Activated naive CD4-positive, alpha-beta T cell treated with anti-CD3 and anti-CD28 coated beads, Interleukin-2, amount 50 U/mL, for 24 hours (primary cell): Measurements from ENCODE around the gene C4orf51.
"Not testable (repeated sequence)": the region's sequence is repeated elsewhere in the genome, so short reads cannot be mapped to it uniquely, and the experiment has no call there.

ENCODE experiments used
- H3K27ac Mint-ChIP-seq: one replicate; pipeline ENCODE4 v1.8.0; 2021; ENCODE audit warnings: mild to moderate bottlenecking, mixed read lengths
- H3K27me3 Mint-ChIP-seq: one replicate; pipeline ENCODE4 v1.8.0; 2021; ENCODE audit warnings: mixed read lengths
- H3K36me3 Mint-ChIP-seq: one replicate; pipeline ENCODE4 v1.8.0; 2021; ENCODE audit warnings: mixed read lengths
- H3K4me1 Mint-ChIP-seq: one replicate; pipeline ENCODE4 v1.8.0; 2021; ENCODE audit warnings: mixed read lengths
- H3K4me3 Mint-ChIP-seq: one replicate; pipeline ENCODE4 v1.8.0; 2021; ENCODE audit warnings: mild to moderate bottlenecking, mixed read lengths
- H3K9me3 Mint-ChIP-seq: one replicate; pipeline ENCODE4 v1.8.0; 2021; ENCODE audit warnings: mixed read lengths

The C4orf51 gene

GRCh38 chr4:145690610-145691009 lies 10.7 kb downstream of the C4orf51 start:
- Mint-ChIP-seq H3K36me3 (no peaks in the 10 kb centered on the region), H3K9me3 (no peaks in the 10 kb centered on the region), H3K4me3 (no peak overlapping the region), H3K27ac (no peak overlapping the region), H3K4me1 (no peaks in the 10 kb centered on the region), H3K27me3 (peaks cover 2% of the 10 kb centered on the region)

- H3K4me1 Mint-ChIP-seq, H3K36me3 Mint-ChIP-seq, H3K9me3 Mint-ChIP-seq, H3K27me3 Mint-ChIP-seq, H3K27ac Mint-ChIP-seq, H3K4me3 Mint-ChIP-seq: not testable (repeated sequence)
Measured at GRCh38 chr4:145691416-145691815, 11.5 kb downstream of the C4orf51 start.

GRCh38 chr4:145694929-145695328 lies 15.0 kb downstream of the C4orf51 start:
- H3K36me3 Mint-ChIP-seq, result no peaks in the 10 kb centered on the region
- peaks cover 2% of the 10 kb centered on the region for H3K27me3 Mint-ChIP-seq
- H3K4me3 Mint-ChIP-seq, result no peak overlapping the region
- H3K4me1 Mint-ChIP-seq, result no peaks in the 10 kb centered on the region
- H3K27ac Mint-ChIP-seq, result no peak overlapping the region
- no peaks in the 10 kb centered on the region for H3K9me3 Mint-ChIP-seq

GRCh38 chr4:145697332-145697731 lies 17.4 kb downstream of the C4orf51 start:
- Mint-ChIP-seq H3K4me1 (no peaks in the 10 kb centered on the region), H3K27ac (no peak overlapping the region), H3K36me3 (no peaks in the 10 kb centered on the region)

GRCh38 chr4:145698507-145698906 lies 18.6 kb downstream of the C4orf51 start:
- Mint-ChIP-seq H3K9me3 (no peaks in the 10 kb centered on the region), H3K36me3 (no peaks in the 10 kb centered on the region), H3K27ac (no peak overlapping the region), H3K27me3 (no peaks in the 10 kb centered on the region), H3K4me3 (no peak overlapping the region), H3K4me1 (no peaks in the 10 kb centered on the region)

More at GRCh38 chr4:145697332-145697731, 17.4 kb downstream of the C4orf51 start:
- no peaks in the 10 kb centered on the region for H3K27me3 Mint-ChIP-seq
- H3K4me3 Mint-ChIP-seq, result no peak overlapping the region
- no peaks in the 10 kb centered on the region for H3K9me3 Mint-ChIP-seq

- Mint-ChIP-seq H3K4me1 (no peaks in the 10 kb centered on the region), H3K9me3 (no peaks in the 10 kb centered on the region), H3K4me3 (no peak overlapping the region), H3K36me3 (no peaks in the 10 kb centered on the region), H3K27ac (no peak overlapping the region), H3K27me3 (peaks cover 1% of the 10 kb centered on the region)
Measured at GRCh38 chr4:145703850-145704497, 24.0 kb downstream of the C4orf51 start.

GRCh38 chr4:145709336-145709735 lies 29.4 kb downstream of the C4orf51 start:
- peaks cover 1% of the 10 kb centered on the region for H3K27me3 Mint-ChIP-seq
- H3K27ac Mint-ChIP-seq, result no peak overlapping the region
- H3K9me3 Mint-ChIP-seq, result peaks cover 12% of the 10 kb centered on the region
- peaks cover 2% of the 10 kb centered on the region for H3K36me3 Mint-ChIP-seq
- H3K4me1 Mint-ChIP-seq, result no peaks in the 10 kb centered on the region
- no peak overlapping the region for H3K4me3 Mint-ChIP-seq

- H3K9me3 Mint-ChIP-seq, result peaks cover 12% of the 10 kb centered on the region
- H3K4me3 Mint-ChIP-seq, result no peak overlapping the region
- H3K36me3 Mint-ChIP-seq, result peaks cover 2% of the 10 kb centered on the region
- H3K27me3 Mint-ChIP-seq, result peaks cover 1% of the 10 kb centered on the region
- no peaks in the 10 kb centered on the region for H3K4me1 Mint-ChIP-seq
- no peak overlapping the region for H3K27ac Mint-ChIP-seq
Measured at GRCh38 chr4:145709843-145710242, 29.9 kb downstream of the C4orf51 start.

GRCh38 chr4:145716200-145716599 lies 36.3 kb downstream of the C4orf51 start:
- Mint-ChIP-seq H3K27ac (no peak overlapping the region), H3K9me3 (peaks cover 10% of the 10 kb centered on the region), H3K4me1 (peaks cover 12% of the 10 kb centered on the region), H3K27me3 (peaks cover 8% of the 10 kb centered on the region), H3K36me3 (peaks cover 2% of the 10 kb centered on the region), H3K4me3 (no peak overlapping the region)

- H3K27me3 Mint-ChIP-seq, result peaks cover 8% of the 10 kb centered on the region
- no peaks in the 10 kb centered on the region for H3K36me3 Mint-ChIP-seq
- peaks cover 5% of the 10 kb centered on the region for H3K9me3 Mint-ChIP-seq
- no peak overlapping the region for H3K27ac Mint-ChIP-seq
- H3K4me1 Mint-ChIP-seq, result peaks cover 12% of the 10 kb centered on the region
- H3K4me3 Mint-ChIP-seq, result no peak overlapping the region
Measured at GRCh38 chr4:145716661-145717200, 36.8 kb downstream of the C4orf51 start.

GRCh38 chr4:145719752-145720624 lies 40.0 kb downstream of the C4orf51 start:
- Mint-ChIP-seq H3K9me3 (no peaks in the 10 kb centered on the region), H3K36me3 (no peaks in the 10 kb centered on the region), H3K4me1 (peaks cover 12% of the 10 kb centered on the region), H3K27ac (peak overlapping the region; percentile 19), H3K4me3 (no peak overlapping the region), H3K27me3 (peaks cover 8% of the 10 kb centered on the region)

GRCh38 chr4:145720656-145721055 lies 40.7 kb downstream of the C4orf51 start:
- Mint-ChIP-seq H3K27me3 (peaks cover 8% of the 10 kb centered on the region), H3K36me3 (no peaks in the 10 kb centered on the region), H3K27ac (peak overlapping the region; percentile 19), H3K9me3 (no peaks in the 10 kb centered on the region), H3K4me1 (peaks cover 12% of the 10 kb centered on the region), H3K4me3 (no peak overlapping the region)

GRCh38 chr4:145722561-145722960 lies 42.6 kb downstream of the C4orf51 start:
- Mint-ChIP-seq H3K4me1 (peaks cover 12% of the 10 kb centered on the region), H3K27me3 (peaks cover 4% of the 10 kb centered on the region), H3K27ac (no peak overlapping the region), H3K4me3 (no peak overlapping the region), H3K9me3 (no peaks in the 10 kb centered on the region), H3K36me3 (no peaks in the 10 kb centered on the region)

GRCh38 chr4:145723336-145723735 lies 43.4 kb downstream of the C4orf51 start:
- H3K4me3 Mint-ChIP-seq, result no peak overlapping the region
- no peak overlapping the region for H3K27ac Mint-ChIP-seq
- no peaks in the 10 kb centered on the region for H3K36me3 Mint-ChIP-seq
- peaks cover 1% of the 10 kb centered on the region for H3K27me3 Mint-ChIP-seq
- H3K4me1 Mint-ChIP-seq, result peaks cover 12% of the 10 kb centered on the region
- no peaks in the 10 kb centered on the region for H3K9me3 Mint-ChIP-seq

GRCh38 chr4:145730026-145730425 lies 50.1 kb downstream of the C4orf51 start:
- H3K9me3 Mint-ChIP-seq, result no peaks in the 10 kb centered on the region
- H3K4me3 Mint-ChIP-seq, result no peak overlapping the region
- peaks cover 7% of the 10 kb centered on the region for H3K27me3 Mint-ChIP-seq
- H3K4me1 Mint-ChIP-seq, result peaks cover 5% of the 10 kb centered on the region
- H3K27ac Mint-ChIP-seq, result no peak overlapping the region
- peaks cover 2% of the 10 kb centered on the region for H3K36me3 Mint-ChIP-seq

GRCh38 chr4:145731028-145731427 lies 51.1 kb downstream of the C4orf51 start:
- Mint-ChIP-seq H3K36me3 (peaks cover 2% of the 10 kb centered on the region), H3K4me3 (no peak overlapping the region), H3K27me3 (peaks cover 7% of the 10 kb centered on the region), H3K4me1 (peaks cover 5% of the 10 kb centered on the region), H3K9me3 (no peaks in the 10 kb centered on the region), H3K27ac (no peak overlapping the region)
